DMS 273 treated with DMSO at 0.1 percent for 48 hours (cell line): ENCODE results near the gene RTBDN.

Experiments used
- DNase-seq: peaks from one replicate; lab custom pipeline; 2025; lab: John Stamatoyannopoulos, UW

RTBDN gene

GRCh38 chr19:12792051-12792852 is 42.1 kb downstream of the RTBDN start:
- DNase-seq = no peak

GRCh38 chr19:12791345-12792050 is 42.9 kb downstream of the RTBDN start, which contains the start of gene JUNB:
JUNB (plus strand) TSS chr19:12791486; CDS start chr19:12791772, 286 bp downstream.
- peak; percentile 86 for DNase-seq

- DNase-seq = no peak
Measured at GRCh38 chr19:12790628-12791344, 43.6 kb downstream of the RTBDN start.

- DNase-seq = peak; percentile 92
Measured at GRCh38 chr19:12789904-12790619, 44.3 kb downstream of the RTBDN start.

- DNase-seq = no peak
Measured at GRCh38 chr19:12789098-12789903, 45.1 kb downstream of the RTBDN start.

- peak; percentile 75 for DNase-seq
Measured at GRCh38 chr19:12788682-12789097, 45.7 kb downstream of the RTBDN start.

- DNase-seq = peak; percentile 41
Measured at GRCh38 chr19:12788042-12788681, 46.2 kb downstream of the RTBDN start.

GRCh38 chr19:12787458-12787857 is 46.9 kb downstream of the RTBDN start:
- no peak for DNase-seq

GRCh38 chr19:12786952-12787351 is 47.4 kb downstream of the RTBDN start:
- DNase-seq = no peak

- no peak for DNase-seq
Measured at GRCh38 chr19:12786141-12786870, 48.1 kb downstream of the RTBDN start.

- no peak for DNase-seq
Measured at GRCh38 chr19:12785431-12786031, 48.8 kb downstream of the RTBDN start.

- no peak for DNase-seq
Measured at GRCh38 chr19:12784871-12785430, 49.4 kb downstream of the RTBDN start.

GRCh38 chr19:12784394-12784870 is 49.9 kb downstream of the RTBDN start:
- no peak for DNase-seq

GRCh38 chr19:12783849-12784393 is 50.5 kb downstream of the RTBDN start:
- no peak for DNase-seq

GRCh38 chr19:12783291-12783848 is 51.0 kb downstream of the RTBDN start:
- no peak for DNase-seq

- peak; percentile 45 for DNase-seq
Measured at GRCh38 chr19:12782424-12783290, 51.7 kb downstream of the RTBDN start.

- no peak for DNase-seq
Measured at GRCh38 chr19:12782174-12782423, 52.3 kb downstream of the RTBDN start.
